Measurements from ENCODE around the gene PYCARD. TPM values are rescaled to one million over a fixed set of nuclear protein-coding genes. Genes with fewer than 3 reads are reported as not detected.

The PYCARD gene
- total and polyA plus RNA-seq, 9 of the 15 experiments (the other 6 are each of a cell fraction or from before 2014, with no cell fraction given) = 1.3 to 28.4 (median 6.0) TPM

DNA sequence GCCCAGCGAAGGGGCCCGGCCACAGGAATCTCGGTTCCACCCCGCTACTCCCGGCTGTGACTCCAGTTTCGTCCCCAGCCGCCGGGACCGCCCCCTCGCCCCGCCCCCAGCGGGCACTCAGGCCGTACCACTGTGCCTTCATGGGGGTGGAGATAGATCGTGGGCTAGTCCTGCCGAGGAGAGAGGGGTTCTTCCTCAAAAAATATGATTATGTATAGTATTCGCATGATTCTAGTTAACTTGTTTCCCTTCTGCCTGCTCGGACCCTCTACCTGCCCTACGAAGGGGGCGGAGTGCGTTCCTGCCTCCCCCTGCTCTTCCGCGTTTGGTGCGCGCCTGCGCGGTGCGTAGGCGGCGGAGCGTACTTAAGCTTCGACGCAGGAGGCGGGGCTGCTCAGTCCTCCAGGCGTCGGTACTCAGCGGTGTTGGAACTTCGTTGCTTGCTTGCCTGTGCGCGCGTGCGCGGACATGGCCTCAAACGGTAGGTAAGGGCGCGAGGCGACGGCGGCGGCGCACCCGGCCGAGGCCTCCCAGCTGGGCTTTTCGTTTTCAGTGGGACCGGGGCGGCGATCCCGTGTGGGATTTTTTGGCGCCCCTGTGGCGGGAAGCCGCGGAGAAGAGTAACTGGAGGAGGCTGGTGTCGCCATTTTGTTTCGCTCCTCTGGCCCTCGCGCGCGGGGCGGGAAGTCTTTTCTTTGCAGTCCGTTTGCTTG, 22.7 kb downstream of the PYCARD start, which contains the start of gene FUS (continued):
- TF ChIP-seq, protein P1, sequence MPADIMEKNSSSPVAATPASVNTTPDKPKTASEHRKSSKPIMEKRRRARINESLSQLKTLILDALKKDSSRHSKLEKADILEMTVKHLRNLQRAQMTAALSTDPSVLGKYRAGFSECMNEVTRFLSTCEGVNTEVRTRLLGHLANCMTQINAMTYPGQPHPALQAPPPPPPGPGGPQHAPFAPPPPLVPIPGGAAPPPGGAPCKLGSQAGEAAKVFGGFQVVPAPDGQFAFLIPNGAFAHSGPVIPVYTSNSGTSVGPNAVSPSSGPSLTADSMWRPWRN (IDR thresholded peaks at IDR 0.05; ENCODE audit: low read depth) = no peak
- no peak for TF ChIP-seq TAL1 (IDR thresholded peaks at IDR 0.05)
- no peak for TF ChIP-seq ZNF507 (tag; conservative IDR thresholded peaks at IDR 0.05)
- peak; percentile 68; the same call in 1 of the 2 replicates for TF ChIP-seq E2F5 (CRISPR knock-in tag; IDR thresholded peaks at IDR 0.05)
- peak; percentile 99 for TF ChIP-seq TAF7 (tag; IDR thresholded peaks at IDR 0.05)
- TF ChIP-seq ADNP (tag; IDR thresholded peaks at IDR 0.05) = no peak

- H4K20me1 ChIP-seq (replicated peaks; ENCODE audit: control insufficient read depth, insufficient read depth, low read length) = peaks cover 36% of the 10 kb centered on the region
- no peaks in the 10 kb centered on the region; a peak in 1 of 5 replicates for H3K27me3 ChIP-seq (ENCODE audit: control insufficient read depth in 2 of 2, insufficient read depth in 2 of 2, low read length in 2 of 2)
- peak in 1 of 4 experiments; percentile 42 for DNase-seq (ENCODE audit: extremely low read depth in 1 of 4, low spot score in 3 of 4)
- peak overlapping the region; percentile 87 for H3K4me2 ChIP-seq (ENCODE audit: insufficient read depth, low read length)
- H2AFZ ChIP-seq (ENCODE audit: low read depth, low read length) = peak overlapping the region; percentile 100
- no TSS peak for BruUV-seq (replicated peaks)
- ChIA-PET CTCF (ENCODE audit: low intra/inter-chr PET ratio) (interaction anchor here (0.6 kb wide), 1 partner anchor 264 kb away, joined by 3 read pairs; no protein-coding TSS in a partner anchor), POLR2A (interaction anchor here (0.6 to 2.8 kb wide), 52 partner anchors 8 to 698 kb away, joined by 3 to 63 read pairs (median 5); partner anchors contain the start of genes HSD3B7, KAT8, PRSS36 and PRSS8)
- H3K36me3 ChIP-seq (ENCODE audit: control insufficient read depth, insufficient read depth, low read length) = peaks cover 32% of the 10 kb centered on the region
- intact Hi-C loops (cut with micrococcal nuclease) (no loop called here), in situ Hi-C loops (cut with MboI) (no loop called here)
- under 1% methylated on average over 24 of the region's 27 CpGs for WGBS (ENCODE audit: insufficient coverage, low coverage, missing lambda C conversion rate)
- no peak; the same call in 2 of the 3 replicates for ATAC-seq
- peaks cover 18 to 19% of the 10 kb centered on the region in 2 experiments for H3K4me1 ChIP-seq (replicated peaks in 1 of 2; ENCODE audit: control insufficient read depth in 2 of 2, insufficient read depth in 2 of 2, low read length in 2 of 2)
- H3K9me1 ChIP-seq (ENCODE audit: control insufficient read depth, insufficient read depth, low read length) = peaks cover 4% of the 10 kb centered on the region
- peak overlapping the region; percentile 81 for H3K4me3 ChIP-seq
- H3K27ac ChIP-seq (ENCODE audit: extremely low read depth, low read depth, low read length) = peak overlapping the region; percentile 100
- H3K9me3 ChIP-seq (replicated peaks; ENCODE audit: control insufficient read depth, insufficient read depth, low read depth, low read length) = no peaks in the 10 kb centered on the region
- FAIRE-seq = no peak
- peak overlapping the region; percentile 98 for H3K9ac ChIP-seq (ENCODE audit: insufficient read depth in 1 of 2, low read depth in 2 of 2, low read length in 2 of 2)
- H3K79me2 ChIP-seq (ENCODE audit: control insufficient read depth, insufficient read depth, low read length) = peaks cover 51% of the 10 kb centered on the region
- TF ChIP-seq ZNF695 (CRISPR knock-in tag; IDR thresholded peaks at IDR 0.05) (no peak), HEY1 (CRISPR knock-in tag; IDR thresholded peaks at IDR 0.05; ENCODE audit: borderline replicate concordance) (no peak), BRD9 (IDR thresholded peaks at IDR 0.05; ENCODE audit: low read depth, partially characterized antibody) (peak; percentile 62), RUNX1 (IDR thresholded peaks at IDR 0.05; ENCODE audit: low read depth) (no peak), KDM1A (IDR thresholded peaks at IDR 0.05) (peak; percentile 67 to 76; a peak in 3 of 4 replicates), PHF8 (IDR thresholded peaks at IDR 0.05; ENCODE audit: borderline replicate concordance, low read length) (peak; percentile 67; the same call in 1 of the 2 replicates), HNRNPLL (IDR thresholded peaks at IDR 0.05; ENCODE audit: low read depth, low read length, poor library complexity, severe bottlenecking) (no peak), CREB3 (tag; conservative IDR thresholded peaks at IDR 0.05; ENCODE audit: low read depth) (no peak), ZNF717 (CRISPR knock-in tag; IDR thresholded peaks at IDR 0.05) (0 out of 2 replicates have a peak, but pooled peaks have one; percentile 26), ZBTB17 (CRISPR knock-in tag; IDR thresholded peaks at IDR 0.05) (no peak), KDM2B (CRISPR knock-in tag; IDR thresholded peaks at IDR 0.05) (0 out of 2 replicates have a peak, but pooled peaks have one; percentile 15), HMG20B (CRISPR knock-in tag; IDR thresholded peaks at IDR 0.05) (no peak), ZNF583 (CRISPR knock-in tag; IDR thresholded peaks at IDR 0.05) (no peak)
Measured at GRCh38 chr16:31179219-31179746, 23.3 kb downstream of the PYCARD start.

Measured in K562 (cell line).